ENCODE results near the gene GOLGA6L1.
"Not testable (repeated sequence)": the region's sequence is repeated elsewhere in the genome, so short reads cannot be mapped to it uniquely, and the experiment has no call there.

The GOLGA6L1 gene

GRCh38 chr15:23136722-23137121 lies at the start of gene GOLGA6L1:
GOLGA6L1 (minus strand) TSS chr15:23136822; CDS start chr15:23136731, 91 bp downstream.
- DNase-seq: not testable (repeated sequence)

- DNase-seq: not testable (repeated sequence)
Measured at GRCh38 chr15:23181201-23181600, 44.6 kb upstream of the GOLGA6L1 start.

GRCh38 chr15:23180547-23180927 lies 43.9 kb upstream of the GOLGA6L1 start:
- not testable (repeated sequence) for DNase-seq

GRCh38 chr15:23179768-23180546 lies 43.3 kb upstream of the GOLGA6L1 start:
- DNase-seq: not testable (repeated sequence)

GRCh38 chr15:23176683-23177082 lies 40.1 kb upstream of the GOLGA6L1 start:
- not testable (repeated sequence) for DNase-seq

- not testable (repeated sequence) for DNase-seq
Measured at GRCh38 chr15:23175606-23176005, 39.0 kb upstream of the GOLGA6L1 start.

GRCh38 chr15:23174609-23175140 lies 38.1 kb upstream of the GOLGA6L1 start:
- not testable (repeated sequence) for DNase-seq

- DNase-seq: not testable (repeated sequence)
Measured at GRCh38 chr15:23132787-23133186, 3.8 kb downstream of the GOLGA6L1 start.

- no peak for DNase-seq
Measured at GRCh38 chr15:23118208-23118607, 18.4 kb downstream of the GOLGA6L1 start.

- no peak for DNase-seq
Measured at GRCh38 chr15:23095796-23096195, 40.8 kb downstream of the GOLGA6L1 start.

- DNase-seq: no peak
Measured at GRCh38 chr15:23083115-23083514, 53.5 kb downstream of the GOLGA6L1 start.

- DNase-seq: not testable (repeated sequence)
Measured at GRCh38 chr15:23081996-23082737, 54.5 kb downstream of the GOLGA6L1 start.

- no peak for DNase-seq
Measured at GRCh38 chr15:23081271-23081670, 55.4 kb downstream of the GOLGA6L1 start.

GRCh38 chr15:23079766-23080165 lies 56.9 kb downstream of the GOLGA6L1 start:
- no peak for DNase-seq

Measured in stimulated activated CD4-positive, alpha-beta T cell treated with anti-CD3 and anti-CD28 coated beads, Interleukin-1b, Interleukin-23, amount 100 ng/mL, for 48 hours (primary cell).